ENCODE measurements around the gene ME3. TPM values are rescaled to one million over a fixed set of nuclear protein-coding genes. Genes with fewer than 3 reads are reported as not detected.

ME3 gene
- 1.2 to 3.1 TPM (median 1.8 TPM) in 3 replicates for total RNA-seq (2021)
- percentile 26 among the genes with signal in this experiment for Bru-seq, nascent RNA
- long read RNA-seq, experiment 1, partial matches to known transcripts: 0 of 9 reads
- long read RNA-seq, experiment 1, other reads (novel, unspliced or antisense): 5 of 9 reads
- long read RNA-seq, experiment 2: 0 reads
- long read RNA-seq, experiment 3: 0 reads

DNA sequence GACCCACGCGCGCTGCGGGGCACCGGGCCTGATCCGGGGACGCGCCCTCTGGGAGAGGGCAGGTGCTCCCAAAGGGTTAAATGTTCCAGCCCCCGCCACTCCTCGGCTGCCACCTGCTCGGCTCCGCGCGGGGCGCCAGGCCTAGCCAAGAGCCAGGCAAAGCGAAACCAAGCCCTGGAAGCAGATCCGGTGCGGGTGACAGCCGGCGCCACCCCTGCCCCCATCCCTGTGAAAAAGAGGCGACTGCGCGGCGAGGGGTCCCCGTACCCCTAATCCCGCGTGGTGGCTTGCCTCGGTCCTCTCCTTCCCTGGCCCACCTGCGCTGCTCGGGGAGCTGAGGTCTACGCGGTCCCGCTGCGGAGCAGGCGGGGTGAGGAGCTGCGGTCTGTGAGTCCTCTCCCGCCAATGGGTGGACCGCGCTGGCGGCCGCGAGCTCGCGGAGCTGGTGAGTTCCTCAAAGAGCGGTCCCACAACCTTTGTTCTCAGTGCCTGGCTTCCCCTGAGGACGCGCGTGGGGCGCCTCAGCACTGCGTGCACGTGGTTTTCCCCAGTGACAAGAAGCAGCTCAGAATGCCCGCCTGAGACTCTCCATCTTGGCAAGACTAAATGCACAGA is at the start of gene ME3:
TSS of gene ME3 (minus strand) at position 610 of the 615 bp plus-strand sequence.
- H3K27ac Mint-ChIP-seq: no peak within 1 kb of the TSS; the same call in 1 of the 2 replicates
- H3K27me3 Mint-ChIP-seq (ENCODE audit: low read depth): peaks cover 52% of the 10 kb centered on the region
- no peaks in the 10 kb centered on the region for H3K9me3 Mint-ChIP-seq
- peaks cover 17% of the 10 kb centered on the region for H3K4me1 Mint-ChIP-seq
- H3K4me3 Mint-ChIP-seq: peak within 1 kb of the TSS; percentile 71
- peak; percentile 66 for ATAC-seq
- ChIA-PET CTCF (interaction anchor here (0.7 to 2.1 kb wide), 3 partner anchors 8 to 128 kb away, joined by 3 to 13 read pairs (median 6); partner anchors contain the start of gene PRSS23), POLR2A (no interaction called here)
- peak; percentile 53 for DNase-seq (ENCODE audit: low spot score)
- no peaks in the 10 kb centered on the region for H3K36me3 Mint-ChIP-seq
- TF ChIP-seq CREM (CRISPR knock-in tag; IDR thresholded peaks at IDR 0.05) (no peak), AR (CRISPR knock-in tag; IDR thresholded peaks at IDR 0.05) (no peak), EMX1 (CRISPR knock-in tag; IDR thresholded peaks at IDR 0.05) (no peak), GABPB1 (CRISPR knock-in tag; IDR thresholded peaks at IDR 0.05) (no peak), ZNF416 (CRISPR knock-in tag; IDR thresholded peaks at IDR 0.05) (0 out of 2 replicates have a peak, but pooled peaks have one; percentile 52), ZNF317 (CRISPR knock-in tag; IDR thresholded peaks at IDR 0.05; ENCODE audit: borderline replicate concordance, low read depth) (0 out of 2 replicates have a peak, but pooled peaks have one; percentile 5), ESRRA (CRISPR knock-in tag; IDR thresholded peaks at IDR 0.05; ENCODE audit: borderline replicate concordance) (no peak), GRHL2 (CRISPR knock-in tag; IDR thresholded peaks at IDR 0.05; ENCODE audit: insufficient replicate concordance, severe bottlenecking) (no peak), ZNF263 (CRISPR knock-in tag; IDR thresholded peaks at IDR 0.05; ENCODE audit: low read depth) (no peak), ZNF671 (CRISPR knock-in tag; IDR thresholded peaks at IDR 0.05) (no peak), ARID4B (CRISPR knock-in tag; IDR thresholded peaks at IDR 0.05; ENCODE audit: borderline replicate concordance) (no peak; the same call in 1 of the 2 replicates), ZNF396 (CRISPR knock-in tag; IDR thresholded peaks at IDR 0.05; ENCODE audit: borderline replicate concordance) (no peak), FOXP4 (CRISPR knock-in tag; IDR thresholded peaks at IDR 0.05) (peak; percentile 3; the same call in 1 of the 2 replicates), E2F4 (CRISPR knock-in tag; IDR thresholded peaks at IDR 0.05; ENCODE audit: borderline replicate concordance, low read depth) (0 out of 2 replicates have a peak, but pooled peaks have one; percentile 60), MXD4 (CRISPR knock-in tag; IDR thresholded peaks at IDR 0.05; ENCODE audit: borderline replicate concordance) (no peak), FOXP1 (CRISPR knock-in tag; IDR thresholded peaks at IDR 0.05; ENCODE audit: borderline replicate concordance) (peak; percentile 70)
- TF ChIP-seq, protein P1, sequence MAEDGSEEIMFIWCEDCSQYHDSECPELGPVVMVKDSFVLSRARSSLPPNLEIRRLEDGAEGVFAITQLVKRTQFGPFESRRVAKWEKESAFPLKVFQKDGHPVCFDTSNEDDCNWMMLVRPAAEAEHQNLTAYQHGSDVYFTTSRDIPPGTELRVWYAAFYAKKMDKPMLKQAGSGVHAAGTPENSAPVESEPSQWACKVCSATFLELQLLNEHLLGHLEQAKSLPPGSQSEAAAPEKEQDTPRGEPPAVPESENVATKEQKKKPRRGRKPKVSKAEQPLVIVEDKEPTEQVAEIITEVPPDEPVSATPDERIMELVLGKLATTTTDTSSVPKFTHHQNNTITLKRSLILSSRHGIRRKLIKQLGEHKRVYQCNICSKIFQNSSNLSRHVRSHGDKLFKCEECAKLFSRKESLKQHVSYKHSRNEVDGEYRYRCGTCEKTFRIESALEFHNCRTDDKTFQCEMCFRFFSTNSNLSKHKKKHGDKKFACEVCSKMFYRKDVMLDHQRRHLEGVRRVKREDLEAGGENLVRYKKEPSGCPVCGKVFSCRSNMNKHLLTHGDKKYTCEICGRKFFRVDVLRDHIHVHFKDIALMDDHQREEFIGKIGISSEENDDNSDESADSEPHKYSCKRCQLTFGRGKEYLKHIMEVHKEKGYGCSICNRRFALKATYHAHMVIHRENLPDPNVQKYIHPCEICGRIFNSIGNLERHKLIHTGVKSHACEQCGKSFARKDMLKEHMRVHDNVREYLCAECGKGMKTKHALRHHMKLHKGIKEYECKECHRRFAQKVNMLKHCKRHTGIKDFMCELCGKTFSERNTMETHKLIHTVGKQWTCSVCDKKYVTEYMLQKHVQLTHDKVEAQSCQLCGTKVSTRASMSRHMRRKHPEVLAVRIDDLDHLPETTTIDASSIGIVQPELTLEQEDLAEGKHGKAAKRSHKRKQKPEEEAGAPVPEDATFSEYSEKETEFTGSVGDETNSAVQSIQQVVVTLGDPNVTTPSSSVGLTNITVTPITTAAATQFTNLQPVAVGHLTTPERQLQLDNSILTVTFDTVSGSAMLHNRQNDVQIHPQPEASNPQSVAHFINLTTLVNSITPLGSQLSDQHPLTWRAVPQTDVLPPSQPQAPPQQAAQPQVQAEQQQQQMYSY (CRISPR knock-in tag; IDR thresholded peaks at IDR 0.05): 0 out of 2 replicates have a peak, but pooled peaks have one; percentile 34
- TF ChIP-seq, protein P2, sequence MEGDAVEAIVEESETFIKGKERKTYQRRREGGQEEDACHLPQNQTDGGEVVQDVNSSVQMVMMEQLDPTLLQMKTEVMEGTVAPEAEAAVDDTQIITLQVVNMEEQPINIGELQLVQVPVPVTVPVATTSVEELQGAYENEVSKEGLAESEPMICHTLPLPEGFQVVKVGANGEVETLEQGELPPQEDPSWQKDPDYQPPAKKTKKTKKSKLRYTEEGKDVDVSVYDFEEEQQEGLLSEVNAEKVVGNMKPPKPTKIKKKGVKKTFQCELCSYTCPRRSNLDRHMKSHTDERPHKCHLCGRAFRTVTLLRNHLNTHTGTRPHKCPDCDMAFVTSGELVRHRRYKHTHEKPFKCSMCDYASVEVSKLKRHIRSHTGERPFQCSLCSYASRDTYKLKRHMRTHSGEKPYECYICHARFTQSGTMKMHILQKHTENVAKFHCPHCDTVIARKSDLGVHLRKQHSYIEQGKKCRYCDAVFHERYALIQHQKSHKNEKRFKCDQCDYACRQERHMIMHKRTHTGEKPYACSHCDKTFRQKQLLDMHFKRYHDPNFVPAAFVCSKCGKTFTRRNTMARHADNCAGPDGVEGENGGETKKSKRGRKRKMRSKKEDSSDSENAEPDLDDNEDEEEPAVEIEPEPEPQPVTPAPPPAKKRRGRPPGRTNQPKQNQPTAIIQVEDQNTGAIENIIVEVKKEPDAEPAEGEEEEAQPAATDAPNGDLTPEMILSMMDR (IDR thresholded peaks at IDR 0.05): no peak
- TF ChIP-seq, protein P3, sequence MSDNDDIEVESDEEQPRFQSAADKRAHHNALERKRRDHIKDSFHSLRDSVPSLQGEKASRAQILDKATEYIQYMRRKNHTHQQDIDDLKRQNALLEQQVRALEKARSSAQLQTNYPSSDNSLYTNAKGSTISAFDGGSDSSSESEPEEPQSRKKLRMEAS (CRISPR knock-in tag; IDR thresholded peaks at IDR 0.05): peak; percentile 88
